Sigmoid colon (tissue), 4 donors: Measurements from ENCODE around the gene ICAM4.

Experiments
- CTCF ChIP-seq, 4 experiments: fragments of 450-650 bp in 3 of 4; fragments of 200-600 bp in 1 of 4; IDR thresholded peaks; one replicate each; pipeline ENCODE4 v1.5.1; 2016 to 2019; ENCODE audit warnings: antibody characterized with exemption in 4 of 4, mild to moderate bottlenecking in 3 of 4, moderate library complexity in 2 of 4
- EP300 ChIP-seq, 4 donors: sonication (generic); formaldehyde crosslinking; IDR thresholded peaks; one replicate each; pipeline ENCODE4 v1.6.1; 2017; ENCODE audit warnings: antibody characterized with exemption in 4 of 4

DNA sequence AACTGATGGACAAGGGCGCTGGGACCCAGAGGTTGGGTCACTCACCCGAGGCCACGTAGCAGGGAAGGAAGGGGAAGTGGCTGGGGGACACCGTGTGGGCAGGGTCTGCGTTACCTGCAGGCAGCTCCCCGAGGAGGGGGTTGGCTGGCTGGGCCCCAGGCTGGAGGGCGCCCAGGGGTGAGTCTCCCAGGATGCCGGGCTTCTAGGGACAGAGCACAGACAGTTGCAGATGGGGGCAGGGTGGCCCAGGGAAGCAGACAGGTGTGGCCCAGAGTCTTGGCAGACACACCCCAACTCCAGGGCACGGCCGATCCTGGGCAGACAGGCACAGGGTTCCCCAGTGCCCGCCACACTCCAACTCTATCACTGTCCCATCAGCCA is 34.7 kb downstream of the ICAM4 start:
- no peak for TF ChIP-seq EP300 (IDR thresholded peaks at IDR 0.05)
- TF ChIP-seq CTCF (IDR thresholded peaks at IDR 0.05), result no peak
